HG03469 (cell line): Measurements from ENCODE around the gene SRPRB.

Source experiments
- ATAC-seq: cut with Tn5 transposase; IDR thresholded peaks from one replicate; pipeline ENCODE4 v1.9.1; 2021; ENCODE audit warnings: mild to moderate bottlenecking, moderate library complexity, moderate number of reproducible peaks; ENCODE audit not compliant: unreplicated experiment

SRPRB gene

GRCh38 chr3:133840055-133840737 is 34.6 kb downstream of the SRPRB start:
- no peak for ATAC-seq

DNA sequence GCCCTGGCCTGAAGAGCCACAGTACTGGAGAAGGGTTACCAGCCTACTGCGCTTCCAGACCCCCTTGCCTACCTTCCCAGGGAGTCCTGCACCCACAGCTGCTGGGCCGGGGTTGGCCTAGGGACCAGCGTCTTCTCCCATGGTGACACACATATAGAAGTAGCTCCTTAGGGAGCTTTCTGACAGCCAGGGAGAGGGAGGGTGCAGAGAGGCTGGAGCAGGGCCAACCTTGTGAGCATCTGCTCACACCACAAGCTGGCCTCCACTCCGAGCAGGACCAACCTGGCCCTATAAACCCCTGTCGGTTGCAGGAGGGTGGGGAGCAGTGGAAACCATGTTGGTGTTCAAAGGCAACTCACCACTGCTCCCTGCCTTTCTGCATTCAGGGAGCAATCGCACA is 35.2 kb downstream of the SRPRB start:
- ATAC-seq, result no peak

- ATAC-seq, result no peak
These were observed 35.6 kb downstream of the SRPRB start for GRCh38 chr3:133841196-133841595.

DNA sequence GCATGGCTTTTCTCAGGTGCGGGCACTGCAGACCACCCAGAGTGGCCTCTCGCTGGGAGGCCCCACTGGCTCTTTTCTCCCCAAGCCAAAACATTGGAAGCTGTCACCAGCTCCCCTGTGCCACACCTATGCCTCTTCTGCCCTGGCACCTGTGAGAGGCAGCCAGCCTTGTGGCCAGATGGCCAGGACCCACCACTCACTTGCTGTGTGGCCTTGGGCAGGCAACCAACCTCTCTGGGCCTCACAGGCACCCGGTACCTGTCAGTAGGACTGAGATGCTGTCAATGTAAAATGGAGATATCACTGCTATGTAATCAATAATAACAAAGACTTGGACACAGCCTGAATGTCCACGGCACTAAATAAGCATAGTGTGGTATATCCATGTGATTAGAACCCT is 36.5 kb downstream of the SRPRB start:
- ATAC-seq, result no peak

DNA sequence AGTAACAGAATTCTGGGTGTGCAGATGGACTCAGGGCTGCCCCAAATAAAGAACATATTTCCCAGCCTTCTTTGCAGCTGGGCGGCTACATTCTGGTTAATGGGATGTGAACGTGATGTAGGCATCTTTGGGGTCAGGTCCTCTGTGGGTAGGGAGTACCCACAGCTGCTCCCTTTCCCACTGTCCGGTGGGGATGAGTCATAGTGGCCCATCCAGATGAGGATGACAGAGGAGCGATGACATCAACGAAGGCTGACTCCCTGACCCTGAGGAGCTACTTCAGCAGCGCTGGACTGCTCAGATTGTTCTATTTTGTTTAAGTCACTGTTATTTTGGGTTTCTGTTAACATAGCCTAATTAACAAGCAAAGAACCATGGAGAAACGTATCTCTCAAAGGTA is 38.0 kb downstream of the SRPRB start:
- no peak for ATAC-seq

- ATAC-seq, result no peak
These were observed 39.5 kb downstream of the SRPRB start for GRCh38 chr3:133845127-133845526.

- ATAC-seq, result no peak
These were observed 43.7 kb downstream of the SRPRB start for GRCh38 chr3:133849346-133849745.

- no peak for ATAC-seq
These were observed 44.4 kb downstream of the SRPRB start for GRCh38 chr3:133850034-133850433.

DNA sequence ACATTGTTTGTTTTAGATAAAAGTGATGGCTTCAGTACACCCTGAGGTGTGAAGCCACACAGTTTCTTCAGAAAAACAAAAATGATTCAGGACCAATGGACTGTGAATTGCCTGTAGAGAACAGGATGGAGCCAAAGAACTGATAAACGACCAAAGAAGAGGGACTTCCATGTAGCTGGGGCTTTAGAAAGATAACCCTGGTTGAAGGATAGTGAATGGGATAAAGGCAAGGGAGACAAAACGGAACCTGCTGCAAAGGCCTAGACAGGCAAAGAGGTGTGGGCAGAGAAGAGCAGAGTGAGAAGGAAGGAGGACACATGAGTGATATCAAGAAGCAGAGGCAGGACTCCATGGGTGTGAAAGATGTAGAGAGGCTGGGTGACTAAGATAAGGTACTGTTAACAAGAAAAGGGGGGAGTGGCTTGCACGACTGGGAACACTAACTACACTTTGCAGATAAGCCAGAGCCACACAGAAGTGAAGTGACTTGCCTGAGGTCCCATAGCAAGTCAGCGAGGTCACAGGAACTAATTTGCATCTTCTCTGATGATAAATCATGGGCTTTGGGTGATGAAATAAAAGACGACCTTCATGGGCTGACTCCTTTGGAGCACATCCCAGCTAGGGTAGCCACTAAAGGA is 45.8 kb downstream of the SRPRB start:
- ATAC-seq, result no peak

- ATAC-seq, result no peak
These were observed 46.3 kb downstream of the SRPRB start for GRCh38 chr3:133851931-133852330.

DNA sequence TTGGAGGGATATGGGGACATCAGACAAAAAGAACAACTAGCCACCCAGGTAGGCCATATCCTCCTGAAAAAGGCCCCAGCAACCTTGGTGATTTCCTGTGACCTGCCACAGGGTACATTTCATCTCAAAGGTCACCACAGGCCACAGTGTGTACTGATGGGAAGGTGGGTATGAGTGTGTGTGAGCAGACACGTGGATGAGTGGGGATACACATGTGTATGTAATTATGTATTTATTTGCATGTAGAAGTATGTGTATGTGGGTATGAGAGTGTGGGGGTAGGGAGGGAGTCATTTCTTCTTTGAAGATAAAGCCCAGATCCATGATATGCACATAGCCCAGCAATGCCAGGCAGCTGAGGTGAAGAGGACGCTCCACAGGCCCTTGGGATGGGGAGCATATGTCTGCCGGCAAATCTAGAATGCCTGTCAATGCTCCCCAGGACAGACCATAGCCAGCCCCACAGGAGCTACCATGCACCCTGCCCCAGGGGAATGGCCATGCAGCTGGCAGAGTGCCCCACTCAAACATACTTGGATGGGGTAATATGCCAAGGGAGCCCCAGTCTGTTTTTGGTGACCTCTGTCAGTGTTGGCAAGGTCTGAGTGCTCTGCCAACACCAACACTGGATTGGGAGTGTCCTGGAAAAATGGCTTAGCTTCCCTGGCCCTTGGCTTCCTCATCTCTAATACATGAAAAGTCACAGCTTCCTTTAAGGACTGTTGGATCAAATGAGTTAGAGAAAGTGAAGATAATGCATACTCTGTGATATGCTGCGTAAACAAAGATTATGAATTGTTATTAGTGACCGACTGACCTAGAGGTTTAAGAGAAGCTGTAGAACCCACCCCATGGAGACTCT is 47.7 kb downstream of the SRPRB start:
- ATAC-seq, result no peak

DNA sequence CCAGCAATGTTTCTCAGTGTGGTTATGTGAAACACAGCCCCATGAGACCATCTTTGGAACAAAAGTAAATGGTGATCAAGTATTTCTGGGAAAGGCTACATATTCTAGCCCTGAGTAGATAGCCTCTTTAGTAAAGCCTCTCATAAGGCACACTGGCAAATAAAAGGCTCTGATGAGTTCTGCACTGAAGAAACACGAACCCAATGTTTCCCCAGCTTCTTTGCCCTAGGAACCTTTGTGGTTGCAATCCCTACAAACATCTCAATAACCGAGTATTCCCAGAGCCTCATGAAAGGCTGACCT is 48.3 kb downstream of the SRPRB start:
- no peak for ATAC-seq

GRCh38 chr3:133854264-133855001 is 48.8 kb downstream of the SRPRB start:
- no peak for ATAC-seq

DNA sequence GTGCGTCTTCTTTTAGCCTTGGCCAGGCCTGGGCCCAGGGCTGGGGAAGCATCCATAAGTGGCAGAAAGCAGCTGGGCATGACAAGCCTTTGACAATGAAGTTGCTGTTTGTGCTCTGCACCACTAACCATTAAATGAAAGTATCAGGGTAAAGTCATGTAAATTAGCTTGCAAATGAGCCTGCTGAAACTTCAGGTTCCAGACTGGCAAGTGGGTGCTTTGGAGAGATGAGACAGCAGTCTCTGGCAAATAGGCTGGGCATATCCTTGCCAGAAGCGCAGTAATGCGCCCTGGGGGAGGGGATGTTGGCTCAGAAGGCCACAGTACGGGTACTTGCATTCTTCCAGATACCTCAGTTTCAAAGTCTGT is 49.4 kb downstream of the SRPRB start:
- ATAC-seq, result no peak

DNA sequence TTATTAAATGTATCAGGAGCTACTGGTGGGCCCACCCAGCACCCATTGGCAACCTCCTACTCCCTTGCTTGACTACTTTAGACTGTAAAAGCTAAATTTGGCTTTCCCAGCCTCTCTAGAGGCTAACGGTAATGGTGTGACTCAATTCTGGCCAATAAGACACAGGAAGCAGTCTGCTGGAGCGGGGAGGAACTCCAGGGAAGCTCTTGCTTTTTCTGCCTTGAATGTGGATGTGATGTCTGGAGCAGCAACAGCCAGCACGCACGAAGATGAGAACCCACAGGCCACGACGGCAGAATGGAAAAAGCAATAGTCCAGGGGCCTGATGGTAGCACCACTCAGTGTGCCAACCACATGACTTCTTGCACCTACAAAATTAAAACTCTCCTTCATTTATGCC is 50.2 kb downstream of the SRPRB start:
- ATAC-seq, result no peak

DNA sequence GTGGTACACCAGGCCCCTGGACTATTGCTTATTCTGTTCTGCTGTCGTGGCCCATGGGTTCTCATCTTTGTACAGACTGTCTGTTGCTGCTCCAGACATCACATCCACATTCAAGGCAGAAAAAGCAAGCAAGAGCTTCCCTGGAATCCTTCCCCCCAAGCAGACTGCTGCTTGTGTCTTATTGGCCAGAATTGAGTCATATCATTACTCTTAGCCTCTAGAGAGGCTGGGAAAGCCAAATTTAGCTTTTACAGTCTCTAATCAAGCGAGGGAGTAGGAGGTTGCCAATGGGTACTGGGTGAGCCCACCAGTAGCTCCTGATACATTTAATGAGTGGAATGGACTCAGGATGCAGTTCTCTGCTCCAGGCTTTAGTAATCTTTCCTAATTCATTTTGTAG is 50.7 kb downstream of the SRPRB start:
- no peak for ATAC-seq

GRCh38 chr3:133857767-133858166 is 52.2 kb downstream of the SRPRB start:
- ATAC-seq, result no peak

GRCh38 chr3:133859381-133860234 is 54.0 kb downstream of the SRPRB start:
- ATAC-seq, result no peak

- no peak for ATAC-seq
These were observed 54.9 kb downstream of the SRPRB start for GRCh38 chr3:133860519-133860918.

DNA sequence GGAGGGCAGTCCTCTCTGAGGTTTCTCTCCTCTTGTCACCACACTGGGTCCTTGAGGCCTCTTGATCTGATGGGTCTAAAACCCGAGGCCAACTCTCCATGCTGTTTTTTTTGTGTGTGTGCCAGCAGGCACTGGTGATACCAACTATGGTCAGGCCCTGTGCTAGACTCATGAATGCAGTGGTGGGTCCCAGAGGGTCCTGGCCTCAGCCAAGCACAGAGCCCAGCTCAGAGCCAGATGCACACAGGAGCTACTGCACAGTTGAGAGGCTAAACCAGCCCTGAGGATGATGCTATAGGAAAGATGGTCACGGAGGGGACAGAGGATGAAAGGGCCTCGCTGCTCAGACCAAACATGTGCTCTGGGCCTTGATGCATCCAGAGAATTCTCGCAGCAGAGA is 56.5 kb downstream of the SRPRB start:
- no peak for ATAC-seq

DNA sequence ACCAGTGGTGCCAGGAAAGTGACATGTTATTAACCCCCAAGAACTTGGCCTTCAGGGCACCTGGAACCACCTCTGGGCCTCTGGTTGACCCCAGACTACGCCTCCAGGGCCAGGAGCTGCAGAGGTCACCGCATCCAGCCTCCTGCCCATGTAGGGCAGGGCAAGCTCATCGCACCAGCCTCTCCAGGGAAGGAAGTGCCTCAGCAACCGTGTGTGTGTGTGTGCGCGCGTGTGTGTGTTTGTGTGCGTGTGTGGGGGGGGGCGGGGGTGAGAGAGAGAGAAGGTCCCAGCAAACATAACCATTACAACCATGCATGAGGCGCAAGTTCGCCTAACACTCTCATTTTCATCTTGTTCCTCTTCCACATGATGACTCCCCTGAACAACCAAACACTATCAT is 58.3 kb downstream of the SRPRB start:
- ATAC-seq, result no peak
